Duodenal mucosa (tissue), 2 donors: ENCODE results near the gene C11orf58.

Experiments used
- H3K27ac ChIP-seq: one replicate; pipeline ENCODE4 v1.7.0; 2013; ENCODE audit warnings: low read depth, low read length
- H3K27me3 ChIP-seq, 2 donors: one replicate each; pipeline ENCODE4 v1.7.0; 2013; ENCODE audit warnings: low read length in 2 of 2, control low read depth in 1 of 2; ENCODE audit not compliant: insufficient read depth in 2 of 2, control insufficient read depth in 1 of 2
- H3K36me3 ChIP-seq, 2 donors: one replicate each; pipeline ENCODE4 v1.7.0; 2013; ENCODE audit warnings: low read length in 2 of 2, control low read depth in 1 of 2; ENCODE audit not compliant: insufficient read depth in 2 of 2, control insufficient read depth in 1 of 2
- H3K4me1 ChIP-seq, 2 donors: one replicate each; pipeline ENCODE4 v1.7.0; 2013; ENCODE audit warnings: low read length in 2 of 2, control low read depth in 1 of 2; ENCODE audit not compliant: insufficient read depth in 2 of 2, control insufficient read depth in 1 of 2
- H3K4me3 ChIP-seq, 2 donors: one replicate each; pipeline ENCODE4 v1.7.0; 2013; ENCODE audit warnings: low read length in 2 of 2, low read depth in 1 of 2
- H3K9ac ChIP-seq, 2 donors: one replicate each; pipeline ENCODE4 v1.7.0; 2013; ENCODE audit warnings: low read length in 2 of 2, low read depth in 1 of 2
- H3K9me3 ChIP-seq, 2 donors: one replicate each; pipeline ENCODE4 v1.7.0; 2013; ENCODE audit warnings: low read length in 2 of 2, control low read depth in 1 of 2; ENCODE audit not compliant: control insufficient read depth in 1 of 2

C11orf58 gene

GRCh38 chr11:16738193-16738946 lies at the start of gene C11orf58:
Gene C11orf58 (plus strand): TSS chr11:16738647. CDS start chr11:16738779, 132 bp downstream.
- Histone ChIP-seq H3K36me3 (peaks cover 0 to 5% of the 10 kb centered on the region in 2 donors), H3K27me3 (no peaks in the 10 kb centered on the region), H3K4me1 (peaks cover 19 to 22% of the 10 kb centered on the region in 2 donors), H3K9ac (peak within 1 kb of the TSS; percentile 99 to 100), H3K27ac (peak within 1 kb of the TSS; percentile 93), H3K9me3 (no peaks in the 10 kb centered on the region), H3K4me3 (peak within 1 kb of the TSS; percentile 98 to 100)

DNA sequence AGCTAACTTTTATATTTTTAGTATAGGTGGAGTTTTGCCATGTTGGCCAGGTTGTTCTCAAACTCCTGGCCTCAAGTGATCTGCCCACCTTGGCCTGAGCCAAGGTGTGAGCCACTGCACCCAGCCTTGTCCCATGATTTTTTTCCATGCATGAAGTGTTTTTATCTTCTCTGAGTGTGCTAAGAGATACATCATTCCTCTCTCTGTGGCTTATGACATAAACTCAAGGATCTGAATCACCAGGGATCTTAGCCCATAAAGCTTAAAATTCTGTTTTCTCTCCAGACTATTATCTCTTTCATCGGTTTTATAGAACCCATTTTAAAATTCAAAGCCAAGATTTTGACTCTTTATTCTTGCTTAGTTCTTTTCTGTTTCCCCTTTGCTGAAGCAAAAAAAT lies 48.4 kb upstream of the C11orf58 start:
- no peak overlapping the region for H3K9ac ChIP-seq
- no peak overlapping the region for H3K4me3 ChIP-seq
- no peaks in the 10 kb centered on the region for H3K9me3 ChIP-seq
- H3K4me1 ChIP-seq: no peaks in the 10 kb centered on the region
- no peaks in the 10 kb centered on the region for H3K27me3 ChIP-seq
- H3K36me3 ChIP-seq: no peaks in the 10 kb centered on the region
- no peak overlapping the region for H3K27ac ChIP-seq

GRCh38 chr11:16703795-16704194 lies 34.7 kb upstream of the C11orf58 start:
- H3K4me3 ChIP-seq: no peak overlapping the region
- H3K9me3 ChIP-seq: no peaks in the 10 kb centered on the region
- no peaks in the 10 kb centered on the region for H3K27me3 ChIP-seq
- no peaks in the 10 kb centered on the region for H3K36me3 ChIP-seq
- H3K4me1 ChIP-seq: no peaks in the 10 kb centered on the region
- no peak overlapping the region for H3K27ac ChIP-seq
- no peak overlapping the region for H3K9ac ChIP-seq

DNA sequence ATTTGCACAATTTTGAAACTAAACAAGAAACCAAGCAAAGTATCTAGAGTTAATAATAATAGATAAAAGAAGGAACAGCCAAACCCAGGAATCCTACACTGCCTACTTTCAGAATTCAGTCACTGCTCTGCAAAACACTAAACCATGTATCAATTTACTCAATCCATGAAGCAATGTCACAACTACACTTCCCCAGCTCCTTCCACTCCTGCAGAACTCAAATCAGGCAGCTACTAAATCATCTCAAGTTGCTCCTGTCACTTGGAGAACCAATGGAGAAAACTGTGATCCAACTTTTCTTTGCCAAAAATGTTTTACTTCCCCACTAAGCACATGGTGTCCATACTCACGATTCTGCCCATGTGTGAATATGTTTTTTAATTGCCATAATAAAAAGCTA lies 24.9 kb upstream of the C11orf58 start:
- H3K9me3 ChIP-seq: no peaks in the 10 kb centered on the region
- no peak overlapping the region for H3K27ac ChIP-seq
- no peak overlapping the region for H3K9ac ChIP-seq
- no peaks in the 10 kb centered on the region for H3K4me1 ChIP-seq
- H3K36me3 ChIP-seq: no peaks in the 10 kb centered on the region
- no peak overlapping the region for H3K4me3 ChIP-seq
- H3K27me3 ChIP-seq: no peaks in the 10 kb centered on the region

DNA sequence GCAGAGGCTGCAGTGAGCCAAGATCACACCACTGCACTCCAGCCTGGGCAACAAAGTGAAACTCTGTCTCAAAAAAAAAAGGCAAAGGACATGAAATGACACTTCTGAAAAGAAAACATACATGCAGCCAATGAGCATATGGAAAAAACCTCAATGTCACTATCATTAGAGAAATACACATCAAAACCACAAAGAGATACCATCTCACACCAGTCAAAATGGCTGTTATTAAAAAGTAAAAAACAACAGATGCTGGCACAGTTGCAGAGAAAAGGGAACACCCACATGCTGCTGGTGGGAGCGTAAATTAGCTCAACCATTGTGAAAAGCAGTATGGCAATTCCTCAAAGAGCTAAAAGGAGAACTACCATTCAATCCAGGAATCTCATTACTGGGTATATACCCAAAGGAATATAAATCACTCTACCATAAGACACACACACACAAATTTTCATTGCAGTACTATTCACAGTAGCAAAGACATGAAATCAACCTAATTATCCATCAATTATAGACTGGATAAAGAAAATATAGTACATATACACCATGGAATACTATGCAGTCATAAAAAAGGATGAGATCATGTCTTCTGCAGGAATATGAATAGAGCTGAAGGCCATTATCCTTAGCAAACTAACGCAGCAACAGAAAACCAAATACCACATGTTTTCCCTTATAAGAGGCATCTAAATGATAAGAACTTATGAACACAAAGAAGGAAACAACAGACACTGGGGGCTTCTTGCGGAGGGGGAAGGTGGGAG lies 15.7 kb upstream of the C11orf58 start:
- no peaks in the 10 kb centered on the region for H3K4me1 ChIP-seq
- H3K27me3 ChIP-seq: no peaks in the 10 kb centered on the region
- H3K9me3 ChIP-seq: no peaks in the 10 kb centered on the region
- H3K36me3 ChIP-seq: no peaks in the 10 kb centered on the region
- no peak overlapping the region for H3K4me3 ChIP-seq
- no peak overlapping the region for H3K27ac ChIP-seq
- no peak overlapping the region for H3K9ac ChIP-seq

- H3K36me3 ChIP-seq: no peaks in the 10 kb centered on the region
- H3K27ac ChIP-seq: no peak overlapping the region
- no peaks in the 10 kb centered on the region for H3K27me3 ChIP-seq
- H3K9ac ChIP-seq: no peak overlapping the region
- no peaks in the 10 kb centered on the region for H3K4me1 ChIP-seq
- no peak overlapping the region for H3K4me3 ChIP-seq
- no peaks in the 10 kb centered on the region for H3K9me3 ChIP-seq
These were observed 10.6 kb upstream of the C11orf58 start for GRCh38 chr11:16727806-16728205.

GRCh38 chr11:16737818-16738192 lies 642 bp upstream of the C11orf58 start:
- Histone ChIP-seq H3K4me1 (peaks cover 19 to 22% of the 10 kb centered on the region in 2 donors), H3K27me3 (no peaks in the 10 kb centered on the region), H3K27ac (peak overlapping the region; percentile 73), H3K4me3 (peak overlapping the region; percentile 98 to 100), H3K9me3 (no peaks in the 10 kb centered on the region), H3K36me3 (peaks cover 0 to 5% of the 10 kb centered on the region in 2 donors), H3K9ac (peak overlapping the region; percentile 99 to 100)

- H3K27me3 ChIP-seq: no peaks in the 10 kb centered on the region
- H3K4me3 ChIP-seq: peak overlapping the region; percentile 98 to 100
- peaks cover 19 to 25% of the 10 kb centered on the region in 2 donors for H3K4me1 ChIP-seq
- peaks cover 0 to 8% of the 10 kb centered on the region in 2 donors for H3K36me3 ChIP-seq
- H3K9ac ChIP-seq: peak overlapping the region; percentile 99 to 100
- H3K27ac ChIP-seq: peak overlapping the region; percentile 93
- H3K9me3 ChIP-seq: no peaks in the 10 kb centered on the region
These were observed 734 bp downstream of the C11orf58 start for GRCh38 chr11:16738947-16739815.

DNA sequence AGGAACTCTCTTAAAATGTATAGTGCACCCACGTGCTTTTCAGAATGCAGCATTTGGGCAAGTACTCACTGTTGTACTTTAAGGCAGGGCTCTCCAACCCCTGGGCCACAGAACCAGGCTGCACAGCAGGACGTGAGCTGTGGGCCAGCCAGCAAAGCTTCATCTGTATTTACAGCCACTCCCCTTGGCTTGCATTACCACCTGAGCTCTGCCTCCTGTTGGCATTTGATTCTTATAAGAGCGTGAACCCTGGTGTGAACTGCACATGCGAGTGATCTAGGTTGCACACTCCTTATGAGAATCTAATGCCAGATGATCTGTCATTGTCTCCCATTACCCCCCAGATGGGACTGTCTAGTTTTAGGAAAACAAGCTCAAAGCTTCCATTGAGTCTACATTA lies 3.0 kb downstream of the C11orf58 start:
- peaks cover 19 to 26% of the 10 kb centered on the region in 2 donors for H3K4me1 ChIP-seq
- H3K9me3 ChIP-seq: no peaks in the 10 kb centered on the region
- H3K36me3 ChIP-seq: peaks cover 7 to 21% of the 10 kb centered on the region in 2 donors
- H3K9ac ChIP-seq: no peak overlapping the region
- H3K27ac ChIP-seq: no peak overlapping the region
- H3K4me3 ChIP-seq: no peak overlapping the region
- no peaks in the 10 kb centered on the region for H3K27me3 ChIP-seq
